ENCODE measurements around the gene ATAD3B. TPM values are rescaled to one million over a fixed set of nuclear protein-coding genes. Genes with fewer than 3 reads are reported as not detected.

The ATAD3B gene
- total RNA-seq, 1 experiment from 2014 or later = 62.9 TPM

DNA sequence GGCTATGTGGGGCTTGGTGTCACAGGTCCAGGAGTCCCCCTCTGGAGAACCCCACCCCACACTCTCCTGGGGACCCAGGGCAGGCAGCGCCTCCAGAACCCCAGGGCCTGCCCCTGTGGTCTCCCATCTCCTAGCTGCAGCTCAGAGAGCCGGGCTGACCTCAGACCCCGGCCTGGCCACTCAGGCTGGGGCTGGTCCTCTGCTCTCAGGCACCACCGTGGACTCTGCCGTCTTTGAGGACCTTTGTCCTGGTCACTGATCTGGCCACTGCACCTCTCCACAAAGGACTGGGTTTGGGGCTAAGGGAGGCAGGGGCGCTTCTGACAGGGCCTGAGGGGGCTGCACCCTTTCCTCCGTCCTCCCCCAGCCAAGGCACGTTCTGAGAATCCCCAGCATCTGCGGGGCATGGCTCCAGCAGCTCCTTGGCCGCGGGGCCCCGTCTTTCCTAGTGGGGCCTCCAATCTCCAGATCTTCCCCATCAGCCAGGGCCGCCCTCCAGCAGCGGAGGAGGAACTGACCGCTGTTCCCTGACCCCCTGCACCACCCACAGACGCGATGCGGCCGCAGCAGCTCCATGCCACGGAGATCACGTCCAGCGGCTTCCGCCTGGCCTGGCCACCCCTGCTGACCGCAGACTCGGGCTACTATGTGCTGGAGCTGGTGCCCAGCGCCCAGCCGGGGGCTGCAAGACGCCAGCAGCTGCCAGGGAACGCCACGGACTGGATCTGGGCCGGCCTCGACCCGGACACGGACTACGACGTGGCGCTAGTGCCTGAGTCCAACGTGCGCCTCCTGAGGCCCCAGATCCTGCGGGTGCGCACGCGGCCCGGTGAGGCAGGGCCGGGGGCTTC lies 32.8 kb upstream of the ATAD3B start:
- RAD21 ChIA-PET (ENCODE audit: low non-redundant PET in 1 of 2, low total read pairs in 2 of 2, uncharacterized antibody in 2 of 2, unreplicated experiment in 2 of 2) = no interaction called here

DNA sequence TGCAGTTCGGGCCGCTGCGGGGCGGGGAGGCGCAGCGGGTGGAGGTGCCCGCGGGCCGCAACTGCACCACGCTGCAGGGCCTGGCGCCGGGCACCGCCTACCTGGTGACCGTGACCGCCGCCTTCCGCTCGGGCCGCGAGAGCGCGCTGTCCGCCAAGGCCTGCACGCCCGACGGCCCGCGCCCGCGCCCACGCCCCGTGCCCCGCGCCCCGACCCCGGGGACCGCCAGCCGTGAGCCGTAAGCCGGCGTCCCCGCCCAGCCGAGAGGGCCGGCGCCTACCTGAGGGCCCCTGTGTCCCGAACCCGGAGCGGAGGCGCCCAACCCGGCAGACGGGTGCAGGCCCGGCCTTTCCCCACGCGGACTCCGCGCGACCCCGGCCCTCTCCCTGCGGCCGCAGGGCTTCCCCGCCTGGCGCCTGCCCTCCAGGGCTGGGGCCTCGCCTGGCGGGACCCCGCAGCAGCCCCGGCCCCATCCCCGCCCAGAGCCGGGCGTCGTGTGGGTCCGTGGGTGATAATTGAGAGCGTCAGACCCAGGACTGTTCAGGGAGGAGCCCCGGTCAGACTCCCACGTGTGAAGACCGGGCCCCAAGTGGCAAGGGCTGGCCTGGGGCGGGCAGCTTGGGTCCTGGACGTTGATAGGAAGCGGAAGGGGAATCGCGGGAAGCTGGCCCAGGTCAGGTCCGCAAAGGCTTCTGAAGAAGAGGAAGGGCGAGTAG lies 31.9 kb upstream of the ATAD3B start:
- H3K4me2 ChIP-seq (ENCODE audit: low read length) = no peak overlapping the region
- BruUV-seq (replicated peaks) = no TSS peak
- no peaks in the 10 kb centered on the region for H3K9me3 ChIP-seq (ENCODE audit: control insufficient read depth in 1 of 2, insufficient read depth in 1 of 2, low read depth in 1 of 2, low read length in 2 of 2)
- ChIA-PET CTCF (interaction anchor here (1.2 kb wide), 1 partner anchor 38 kb away, joined by 4 read pairs; no protein-coding TSS in a partner anchor), RAD21 (ENCODE audit: low non-redundant PET in 1 of 2, low total read pairs in 2 of 2, uncharacterized antibody in 2 of 2, unreplicated experiment in 2 of 2) (no interaction called here), POLR2A (no interaction called here)
- intact Hi-C loops (cut with micrococcal nuclease) = loop anchor here (2.0 kb wide), 1 partner anchor 37 kb away; no protein-coding TSS in a partner anchor
- DNase-seq (ENCODE audit: low read depth, low spot score) (no peak), ATAC-seq (no peak)
- H3K9me2 ChIP-seq (ENCODE audit: insufficient read depth) = no peaks in the 10 kb centered on the region
- H3K36me3 ChIP-seq (ENCODE audit: control insufficient read depth in 1 of 2, insufficient read depth in 2 of 2, low read length in 2 of 2) = no peaks in the 10 kb centered on the region
- peaks cover 30% of the 10 kb centered on the region; the same call in 1 of the 2 replicates for H3K79me2 ChIP-seq (ENCODE audit: insufficient read depth, low read length)
- no peak overlapping the region for H3K4me3 ChIP-seq (replicated peaks in 1 of 2; ENCODE audit: low read depth in 1 of 2, low read length in 2 of 2)
- no peak overlapping the region for H3K9ac ChIP-seq (ENCODE audit: low read length)
- H3K4me1 ChIP-seq (ENCODE audit: control insufficient read depth in 1 of 2, insufficient read depth in 2 of 2, low read length in 2 of 2) = peaks cover 18 to 34% of the 10 kb centered on the region in 2 experiments
- no peak overlapping the region for H2AFZ ChIP-seq (ENCODE audit: low read depth, low read length, poor library complexity, severe bottlenecking)
- no peak overlapping the region for H3K27ac ChIP-seq (ENCODE audit: low read depth, low read length)
- no peaks in the 10 kb centered on the region for H4K20me1 ChIP-seq (ENCODE audit: insufficient read depth)
- no peaks in the 10 kb centered on the region for H3K27me3 ChIP-seq (ENCODE audit: insufficient read depth, low read length)
- no peak for TF ChIP-seq SIN3A (IDR thresholded peaks at IDR 0.05; ENCODE audit: low read depth)
- TF ChIP-seq EGR1 (IDR thresholded peaks at IDR 0.05; ENCODE audit: low read depth) = no peak
- TF ChIP-seq CEBPB (IDR thresholded peaks at IDR 0.05; ENCODE audit: low read depth) = no peak
- no peak for TF ChIP-seq POLR2AphosphoS5 (IDR thresholded peaks at IDR 0.05; ENCODE audit: low read depth, low read length)
- no peak for TF ChIP-seq POLR2A (IDR thresholded peaks at IDR 0.05; ENCODE audit: borderline replicate concordance, extremely low read depth, insufficient read depth, insufficient read length)
- TF ChIP-seq TCF7L2 (IDR thresholded peaks at IDR 0.05; ENCODE audit: borderline replicate concordance, extremely low read depth, insufficient read depth, insufficient read length) = no peak
- TF ChIP-seq, protein P1, sequence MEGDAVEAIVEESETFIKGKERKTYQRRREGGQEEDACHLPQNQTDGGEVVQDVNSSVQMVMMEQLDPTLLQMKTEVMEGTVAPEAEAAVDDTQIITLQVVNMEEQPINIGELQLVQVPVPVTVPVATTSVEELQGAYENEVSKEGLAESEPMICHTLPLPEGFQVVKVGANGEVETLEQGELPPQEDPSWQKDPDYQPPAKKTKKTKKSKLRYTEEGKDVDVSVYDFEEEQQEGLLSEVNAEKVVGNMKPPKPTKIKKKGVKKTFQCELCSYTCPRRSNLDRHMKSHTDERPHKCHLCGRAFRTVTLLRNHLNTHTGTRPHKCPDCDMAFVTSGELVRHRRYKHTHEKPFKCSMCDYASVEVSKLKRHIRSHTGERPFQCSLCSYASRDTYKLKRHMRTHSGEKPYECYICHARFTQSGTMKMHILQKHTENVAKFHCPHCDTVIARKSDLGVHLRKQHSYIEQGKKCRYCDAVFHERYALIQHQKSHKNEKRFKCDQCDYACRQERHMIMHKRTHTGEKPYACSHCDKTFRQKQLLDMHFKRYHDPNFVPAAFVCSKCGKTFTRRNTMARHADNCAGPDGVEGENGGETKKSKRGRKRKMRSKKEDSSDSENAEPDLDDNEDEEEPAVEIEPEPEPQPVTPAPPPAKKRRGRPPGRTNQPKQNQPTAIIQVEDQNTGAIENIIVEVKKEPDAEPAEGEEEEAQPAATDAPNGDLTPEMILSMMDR (IDR thresholded peaks at IDR 0.05 in 2 of 3, conservative IDR thresholded peaks at IDR 0.05 in 1 of 3; ENCODE audit: borderline replicate concordance in 1 of 3, insufficient read depth in 1 of 3, low read depth in 2 of 3, low read length in 2 of 3) = no peak
- no peak for TF ChIP-seq CBX3 (IDR thresholded peaks at IDR 0.05; ENCODE audit: low read depth)
- TF ChIP-seq JUND (IDR thresholded peaks at IDR 0.05) = no peak
- no peak for TF ChIP-seq EZH2phosphoT487 (IDR thresholded peaks at IDR 0.05; ENCODE audit: borderline replicate concordance)
- TF ChIP-seq, protein P2, sequence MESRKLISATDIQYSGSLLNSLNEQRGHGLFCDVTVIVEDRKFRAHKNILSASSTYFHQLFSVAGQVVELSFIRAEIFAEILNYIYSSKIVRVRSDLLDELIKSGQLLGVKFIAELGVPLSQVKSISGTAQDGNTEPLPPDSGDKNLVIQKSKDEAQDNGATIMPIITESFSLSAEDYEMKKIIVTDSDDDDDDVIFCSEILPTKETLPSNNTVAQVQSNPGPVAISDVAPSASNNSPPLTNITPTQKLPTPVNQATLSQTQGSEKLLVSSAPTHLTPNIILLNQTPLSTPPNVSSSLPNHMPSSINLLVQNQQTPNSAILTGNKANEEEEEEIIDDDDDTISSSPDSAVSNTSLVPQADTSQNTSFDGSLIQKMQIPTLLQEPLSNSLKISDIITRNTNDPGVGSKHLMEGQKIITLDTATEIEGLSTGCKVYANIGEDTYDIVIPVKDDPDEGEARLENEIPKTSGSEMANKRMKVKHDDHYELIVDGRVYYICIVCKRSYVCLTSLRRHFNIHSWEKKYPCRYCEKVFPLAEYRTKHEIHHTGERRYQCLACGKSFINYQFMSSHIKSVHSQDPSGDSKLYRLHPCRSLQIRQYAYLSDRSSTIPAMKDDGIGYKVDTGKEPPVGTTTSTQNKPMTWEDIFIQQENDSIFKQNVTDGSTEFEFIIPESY (IDR thresholded peaks at IDR 0.05; ENCODE audit: extremely low read depth, insufficient replicate concordance, low read length) = no peak
- TF ChIP-seq, protein P3, sequence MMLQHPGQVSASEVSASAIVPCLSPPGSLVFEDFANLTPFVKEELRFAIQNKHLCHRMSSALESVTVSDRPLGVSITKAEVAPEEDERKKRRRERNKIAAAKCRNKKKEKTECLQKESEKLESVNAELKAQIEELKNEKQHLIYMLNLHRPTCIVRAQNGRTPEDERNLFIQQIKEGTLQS (IDR thresholded peaks at IDR 0.05) = no peak
- no peak for TF ChIP-seq SP1 (IDR thresholded peaks at IDR 0.05; ENCODE audit: low read depth)
- no peak for TF ChIP-seq ELF1 (IDR thresholded peaks at IDR 0.05; ENCODE audit: borderline replicate concordance, low read depth)

More for the DNA sequence above, 32.8 kb upstream of the ATAD3B start:
- Histone ChIP-seq H4K20me1 (ENCODE audit: insufficient read depth) (no peaks in the 10 kb centered on the region), H3K4me3 (replicated peaks in 1 of 2; ENCODE audit: low read depth in 1 of 2, low read length in 2 of 2) (no peak overlapping the region), H3K9ac (ENCODE audit: low read length) (no peak overlapping the region), H3K27ac (ENCODE audit: low read depth, low read length) (no peak overlapping the region), H3K36me3 (ENCODE audit: control insufficient read depth in 1 of 2, insufficient read depth in 2 of 2, low read length in 2 of 2) (no peaks in the 10 kb centered on the region), H3K79me2 (ENCODE audit: insufficient read depth, low read length) (peaks cover 33% of the 10 kb centered on the region; the same call in 1 of the 2 replicates), H3K4me1 (ENCODE audit: control insufficient read depth in 1 of 2, insufficient read depth in 2 of 2, low read length in 2 of 2) (peaks cover 27 to 44% of the 10 kb centered on the region in 2 experiments), H2AFZ (ENCODE audit: low read depth, low read length, poor library complexity, severe bottlenecking) (no peak overlapping the region), H3K4me2 (ENCODE audit: low read length) (no peak overlapping the region), H3K9me2 (ENCODE audit: insufficient read depth) (no peaks in the 10 kb centered on the region), H3K9me3 (ENCODE audit: control insufficient read depth in 1 of 2, insufficient read depth in 1 of 2, low read depth in 1 of 2, low read length in 2 of 2) (no peaks in the 10 kb centered on the region), H3K27me3 (ENCODE audit: insufficient read depth, low read length) (no peaks in the 10 kb centered on the region)
- intact Hi-C loops (cut with micrococcal nuclease) = no loop called here
- TF ChIP-seq EZH2phosphoT487 (IDR thresholded peaks at IDR 0.05; ENCODE audit: borderline replicate concordance) = no peak
- ChIA-PET POLR2A (no interaction called here), CTCF (no interaction called here)
- no peak for DNase-seq (ENCODE audit: low read depth, low spot score)
- no peak for ATAC-seq
- no TSS peak for BruUV-seq (replicated peaks)
